Fibroblast of villous mesenchyme (primary cell): ENCODE results near the gene LAPTM4A. TPM values are rescaled to one million over a fixed set of nuclear protein-coding genes. Genes with fewer than 3 reads are reported as not detected.

ENCODE experiments used
- DNase-seq: peaks from one replicate; pipeline ENCODE4 v3.0.0-alpha.2; 2010; ENCODE audit warnings: low read depth
- H3K4me3 ChIP-seq: 2 replicates; pipeline ENCODE4 v1.5.1; 2011; ENCODE audit warnings: low read depth, mild to moderate bottlenecking, low read length
- CTCF ChIP-seq: IDR thresholded peaks from 2 replicates; pipeline ENCODE4 v1.5.1; 2012; ENCODE audit warnings: low read depth, mild to moderate bottlenecking, low read length; ENCODE audit not compliant: insufficient read depth
- total RNA-seq: library from RNA; depleted of rRNA; stranded (reverse); fragments of >200 nt; gene quantifications from 2 replicates; pipeline ENCODE4 v1.2.3, GENCODE V29; 2012

LAPTM4A gene
- total RNA-seq, 1 donor, result 146 TPM

GRCh38 chr2:20001361-20001863 is 50.0 kb downstream of the LAPTM4A start:
- DNase-seq, result no peak

DNA sequence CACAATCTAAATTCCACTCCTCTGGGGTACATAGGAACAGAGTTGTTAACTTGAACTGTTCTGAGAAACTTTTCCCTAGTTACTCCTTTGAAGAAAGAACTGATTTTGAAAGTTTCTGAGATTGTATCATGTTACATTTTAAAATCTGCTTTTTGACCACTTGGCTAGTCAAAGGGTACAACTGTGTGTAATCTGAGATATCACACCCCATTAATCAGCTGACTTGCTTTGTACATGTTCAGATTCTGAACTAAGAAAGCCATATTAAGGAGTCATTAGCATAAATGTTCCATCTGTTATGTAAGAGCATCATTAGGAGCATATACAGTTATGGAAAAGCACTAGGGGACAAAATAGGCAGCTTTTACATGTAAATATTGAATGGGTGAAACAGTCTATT is 57.7 kb downstream of the LAPTM4A start:
- no peak for DNase-seq
- no peak for TF ChIP-seq CTCF
- H3K4me3 ChIP-seq, result no peak overlapping the region

More at GRCh38 chr2:20001361-20001863, 50.0 kb downstream of the LAPTM4A start:
- no peak for TF ChIP-seq CTCF
- H3K4me3 ChIP-seq, result no peak overlapping the region

DNA sequence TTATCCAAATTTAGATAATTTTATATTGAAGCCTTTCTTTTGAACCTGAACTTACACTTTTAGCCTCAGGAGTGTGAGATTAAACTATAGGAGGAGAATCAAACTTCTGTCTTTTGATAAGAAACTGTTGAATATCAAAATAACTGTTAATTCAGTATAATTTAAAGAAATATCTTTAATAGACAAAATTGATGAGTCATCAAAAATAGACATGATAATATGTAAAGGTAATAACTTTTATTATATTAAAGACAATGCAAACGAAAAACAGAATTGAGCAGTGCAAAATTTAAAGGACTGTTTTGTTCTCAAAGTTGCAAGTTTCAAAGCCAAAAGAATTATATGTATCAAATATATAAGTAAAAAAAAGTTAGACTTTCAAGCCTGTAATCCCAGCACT is 59.5 kb downstream of the LAPTM4A start:
- no peak for TF ChIP-seq CTCF
- no peak for DNase-seq
- no peak overlapping the region for H3K4me3 ChIP-seq

GRCh38 chr2:19990416-19990728 is 61.1 kb downstream of the LAPTM4A start:
- TF ChIP-seq CTCF, result no peak
- peak overlapping the region; percentile 85 for H3K4me3 ChIP-seq
- peak; percentile 6 for DNase-seq

- peak; percentile 83 for DNase-seq
- TF ChIP-seq CTCF, result no peak
- H3K4me3 ChIP-seq, result peak within 1 kb of the TSS; percentile 85
Observed at GRCh38 chr2:19989667-19990415, 61.6 kb downstream of the LAPTM4A start, which contains the start of gene WDR35. WDR35 (minus strand) TSS chr2:19990105; CDS start chr2:19990015, 90 bp downstream.

- peak overlapping the region; percentile 85 for H3K4me3 ChIP-seq
- no peak for TF ChIP-seq CTCF
- no peak for DNase-seq
Observed at GRCh38 chr2:19989342-19989666, 62.1 kb downstream of the LAPTM4A start.

- no peak for DNase-seq
- H3K4me3 ChIP-seq, result peak overlapping the region; percentile 85
Observed at GRCh38 chr2:19988600-19988999, 62.8 kb downstream of the LAPTM4A start.

More at GRCh38 chr2:19988600-19988999, 62.8 kb downstream of the LAPTM4A start:
- TF ChIP-seq CTCF, result no peak
